Activated CD4-positive, alpha-beta memory T cell treated with anti-CD3 and anti-CD28 coated beads, Interleukin-2, amount 10 ng/mL, durations not matched to agents 7 days and 5 days (primary cell): ENCODE measurements around the gene SDK1. TPM values are rescaled to one million over a fixed set of nuclear protein-coding genes. Genes with fewer than 3 reads are reported as not detected.

ENCODE experiments used
- CTCF ChIA-PET: fragments of 350-600 bp; sonication (Branson Sonifier 250); formaldehyde crosslinking; loops from one replicate; lab custom pipeline; 2021; ENCODE audit warnings: antibody characterized with exemption, inconsistent platforms; lab: Charles Lee
- POLR2A ChIA-PET: fragments of 350-600 bp; sonication (Branson Sonifier 250); formaldehyde crosslinking; loops from one replicate; lab custom pipeline; 2021; ENCODE audit warnings: antibody characterized with exemption; lab: Charles Lee
- DNase-seq: peaks from one replicate; pipeline ENCODE4 v3.0.0-alpha.2; 2020
- H3K27ac Mint-ChIP-seq: one replicate; pipeline ENCODE4 v1.8.0; 2021; ENCODE audit warnings: mild to moderate bottlenecking, mixed read lengths
- H3K27me3 Mint-ChIP-seq: one replicate; pipeline ENCODE4 v1.8.0; 2021; ENCODE audit warnings: mixed read lengths
- H3K36me3 Mint-ChIP-seq: one replicate; pipeline ENCODE4 v1.8.0; 2021; ENCODE audit warnings: low read depth, mixed read lengths
- H3K4me1 Mint-ChIP-seq: one replicate; pipeline ENCODE4 v1.8.0; 2021; ENCODE audit warnings: mixed read lengths
- H3K4me3 Mint-ChIP-seq: one replicate; pipeline ENCODE4 v1.8.0; 2021; ENCODE audit warnings: mild to moderate bottlenecking, mixed read lengths
- H3K9me3 Mint-ChIP-seq: one replicate; pipeline ENCODE4 v1.8.0; 2021; ENCODE audit warnings: mixed read lengths
- total RNA-seq, 2 experiments: library from RNA; stranded (reverse); gene quantifications; one replicate each; pipeline ENCODE4 v1.2.3, GENCODE V29; 2021

The SDK1 gene
- total RNA-seq, 2 experiments from 2014 or later, result 0.03 to 0.05 TPM

GRCh38 chr7:3412871-3413270 lies 111.8 kb downstream of the SDK1 start:
- H3K4me3 Mint-ChIP-seq, result no peak overlapping the region
- POLR2A ChIA-PET, result no interaction called here

GRCh38 chr7:3415861-3416312 lies 114.8 kb downstream of the SDK1 start:
- peaks cover 15% of the 10 kb centered on the region for H3K27me3 Mint-ChIP-seq
- H3K4me1 Mint-ChIP-seq, result no peaks in the 10 kb centered on the region
- H3K4me3 Mint-ChIP-seq, result no peak overlapping the region
- H3K27ac Mint-ChIP-seq, result no peak overlapping the region
- no peaks in the 10 kb centered on the region for H3K9me3 Mint-ChIP-seq
- ChIA-PET POLR2A (no interaction called here), CTCF (no interaction called here)
- DNase-seq, result no peak
- no peaks in the 10 kb centered on the region for H3K36me3 Mint-ChIP-seq

More at GRCh38 chr7:3412871-3413270, 111.8 kb downstream of the SDK1 start:
- H3K36me3 Mint-ChIP-seq, result no peaks in the 10 kb centered on the region
- H3K4me1 Mint-ChIP-seq, result peaks cover 12% of the 10 kb centered on the region
- peaks cover 17% of the 10 kb centered on the region for H3K27me3 Mint-ChIP-seq
- DNase-seq, result no peak
- CTCF ChIA-PET, result no interaction called here
- H3K27ac Mint-ChIP-seq, result no peak overlapping the region
- H3K9me3 Mint-ChIP-seq, result no peaks in the 10 kb centered on the region

- H3K4me1 Mint-ChIP-seq, result no peaks in the 10 kb centered on the region
- H3K27ac Mint-ChIP-seq, result no peak overlapping the region
- no peak for DNase-seq
- no peaks in the 10 kb centered on the region for H3K36me3 Mint-ChIP-seq
- ChIA-PET POLR2A (no interaction called here), CTCF (no interaction called here)
- peaks cover 2% of the 10 kb centered on the region for H3K9me3 Mint-ChIP-seq
- H3K27me3 Mint-ChIP-seq, result peaks cover 10% of the 10 kb centered on the region
- H3K4me3 Mint-ChIP-seq, result no peak overlapping the region
Measured at GRCh38 chr7:3416453-3416852, 115.4 kb downstream of the SDK1 start.

GRCh38 chr7:3425087-3425486 lies 124.0 kb downstream of the SDK1 start:
- Mint-ChIP-seq H3K9me3 (peaks cover 6% of the 10 kb centered on the region), H3K27ac (no peak overlapping the region), H3K27me3 (no peaks in the 10 kb centered on the region), H3K36me3 (no peaks in the 10 kb centered on the region), H3K4me3 (no peak overlapping the region), H3K4me1 (no peaks in the 10 kb centered on the region)
- POLR2A ChIA-PET, result no interaction called here
- CTCF ChIA-PET, result no interaction called here
- DNase-seq, result no peak

DNA sequence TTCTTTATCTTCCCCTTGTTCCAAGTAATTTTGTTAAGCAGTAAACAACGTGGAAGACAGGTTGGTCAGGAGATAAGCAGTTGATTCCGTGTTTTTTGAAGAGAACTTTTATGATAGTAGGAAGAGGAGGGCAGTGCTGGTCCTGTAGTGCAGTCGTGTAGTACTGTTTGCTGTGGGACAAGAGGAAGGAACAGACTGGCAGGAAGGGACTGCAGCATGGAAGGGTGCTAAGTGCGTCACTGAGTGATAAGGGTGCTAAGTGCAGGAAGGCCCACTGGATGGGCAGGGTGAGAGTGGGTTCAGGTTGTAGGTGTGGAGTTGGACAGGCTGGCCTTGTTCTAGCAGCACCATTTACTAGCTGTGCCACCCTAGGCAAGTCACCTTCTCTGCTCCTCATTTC lies 125.0 kb downstream of the SDK1 start:
- H3K4me1 Mint-ChIP-seq, result no peaks in the 10 kb centered on the region
- H3K27ac Mint-ChIP-seq, result no peak overlapping the region
- H3K4me3 Mint-ChIP-seq, result no peak overlapping the region
- H3K9me3 Mint-ChIP-seq, result peaks cover 6% of the 10 kb centered on the region
- POLR2A ChIA-PET, result no interaction called here
- CTCF ChIA-PET, result no interaction called here
- H3K27me3 Mint-ChIP-seq, result no peaks in the 10 kb centered on the region
- no peak for DNase-seq
- no peaks in the 10 kb centered on the region for H3K36me3 Mint-ChIP-seq

DNA sequence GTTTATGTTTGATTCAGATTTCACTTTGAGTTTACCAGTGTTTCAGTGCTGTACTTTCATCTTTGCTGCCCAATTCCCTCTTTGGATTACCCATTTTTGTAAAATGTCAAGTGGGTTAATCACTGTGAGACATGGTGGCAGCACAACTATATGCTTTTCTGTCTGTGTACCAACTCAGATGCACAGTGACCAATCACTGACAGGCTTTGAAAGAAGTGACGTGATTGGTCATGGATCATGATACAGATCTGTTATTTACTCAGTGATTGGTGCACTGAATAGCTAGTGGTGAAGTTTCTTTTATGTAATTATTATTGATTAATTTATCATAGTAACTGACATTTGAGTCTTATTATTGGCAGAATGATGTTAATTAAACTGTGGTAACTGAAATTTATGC lies 126.9 kb downstream of the SDK1 start:
- no peaks in the 10 kb centered on the region for H3K4me1 Mint-ChIP-seq
- no peak overlapping the region for H3K4me3 Mint-ChIP-seq
- H3K27me3 Mint-ChIP-seq, result no peaks in the 10 kb centered on the region
- ChIA-PET CTCF (interaction anchor here (0.7 kb wide), 1 partner anchor 30 kb away, joined by 3 read pairs; no protein-coding TSS in a partner anchor), POLR2A (no interaction called here)
- no peaks in the 10 kb centered on the region for H3K36me3 Mint-ChIP-seq
- H3K9me3 Mint-ChIP-seq, result no peaks in the 10 kb centered on the region
- no peak overlapping the region for H3K27ac Mint-ChIP-seq
- DNase-seq, result no peak

- Mint-ChIP-seq H3K27ac (no peak overlapping the region), H3K4me1 (no peaks in the 10 kb centered on the region), H3K36me3 (no peaks in the 10 kb centered on the region), H3K4me3 (no peak overlapping the region), H3K9me3 (no peaks in the 10 kb centered on the region), H3K27me3 (peaks cover 3% of the 10 kb centered on the region)
- POLR2A ChIA-PET, result no interaction called here
- DNase-seq, result no peak
- CTCF ChIA-PET, result no interaction called here
Measured at GRCh38 chr7:3429981-3430380, 128.9 kb downstream of the SDK1 start.

DNA sequence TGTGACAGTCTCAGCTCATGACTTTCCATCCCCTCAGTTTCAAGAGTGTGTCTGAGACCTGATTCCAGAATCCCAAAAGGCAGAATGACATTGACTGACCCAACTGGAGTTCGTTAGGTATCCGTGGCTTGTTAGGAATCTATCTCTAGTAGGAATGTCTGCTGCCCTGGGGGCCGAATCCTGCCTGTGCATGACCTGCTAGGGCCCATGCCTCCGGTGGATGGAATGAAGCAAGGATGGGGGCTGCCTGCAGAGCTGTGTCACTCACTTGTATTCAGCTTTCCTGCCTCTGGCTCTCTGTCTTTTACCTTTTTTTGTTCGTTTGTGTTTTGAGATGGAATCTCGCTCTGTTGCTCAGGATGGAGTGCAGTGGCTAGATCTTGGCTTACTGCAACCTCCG lies 129.5 kb downstream of the SDK1 start:
- Mint-ChIP-seq H3K27ac (no peak overlapping the region), H3K36me3 (no peaks in the 10 kb centered on the region), H3K9me3 (no peaks in the 10 kb centered on the region), H3K4me3 (no peak overlapping the region), H3K4me1 (no peaks in the 10 kb centered on the region), H3K27me3 (peaks cover 3% of the 10 kb centered on the region)
- CTCF ChIA-PET, result no interaction called here
- POLR2A ChIA-PET, result no interaction called here
- no peak for DNase-seq

GRCh38 chr7:3431306-3431705 lies 130.3 kb downstream of the SDK1 start:
- Mint-ChIP-seq H3K9me3 (no peaks in the 10 kb centered on the region), H3K27ac (no peak overlapping the region), H3K36me3 (no peaks in the 10 kb centered on the region), H3K27me3 (peaks cover 3% of the 10 kb centered on the region), H3K4me1 (no peaks in the 10 kb centered on the region), H3K4me3 (no peak overlapping the region)
- CTCF ChIA-PET, result no interaction called here
- no peak for DNase-seq
- POLR2A ChIA-PET, result no interaction called here

- no peak for DNase-seq
- POLR2A ChIA-PET, result no interaction called here
- no peaks in the 10 kb centered on the region for H3K36me3 Mint-ChIP-seq
- CTCF ChIA-PET, result interaction anchor here (1.0 kb wide), 1 partner anchor 11 kb away, joined by 3 read pairs; no protein-coding TSS in a partner anchor
- H3K27me3 Mint-ChIP-seq, result peaks cover 3% of the 10 kb centered on the region
- H3K27ac Mint-ChIP-seq, result no peak overlapping the region
- no peaks in the 10 kb centered on the region for H3K9me3 Mint-ChIP-seq
- no peaks in the 10 kb centered on the region for H3K4me1 Mint-ChIP-seq
- H3K4me3 Mint-ChIP-seq, result no peak overlapping the region
Measured at GRCh38 chr7:3432911-3433310, 131.9 kb downstream of the SDK1 start.

DNA sequence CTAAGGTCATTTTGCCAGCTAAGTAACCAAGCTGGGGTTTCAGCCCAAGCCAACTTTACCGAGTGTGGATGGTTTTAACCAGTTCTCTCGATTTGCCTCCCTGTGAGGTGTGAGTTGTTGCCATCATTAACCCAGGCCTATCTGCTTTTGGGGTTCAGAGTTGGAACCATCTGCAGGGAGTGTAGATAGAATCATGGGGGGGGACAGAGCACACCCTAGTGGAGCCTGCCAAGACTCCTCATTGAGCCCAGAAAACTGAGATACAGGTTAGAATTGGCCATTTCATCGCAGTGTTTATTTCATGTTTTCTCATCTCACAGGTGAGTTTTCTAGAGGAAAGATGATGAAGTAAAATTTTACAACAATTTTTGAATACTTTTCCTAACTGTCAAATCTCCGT lies 133.6 kb downstream of the SDK1 start:
- CTCF ChIA-PET, result interaction anchor here (1.0 to 1.2 kb wide), 2 partner anchors 46 to 132 kb away, joined by 3 read pairs; no protein-coding TSS in a partner anchor
- Mint-ChIP-seq H3K4me3 (no peak overlapping the region), H3K27ac (no peak overlapping the region)

DNA sequence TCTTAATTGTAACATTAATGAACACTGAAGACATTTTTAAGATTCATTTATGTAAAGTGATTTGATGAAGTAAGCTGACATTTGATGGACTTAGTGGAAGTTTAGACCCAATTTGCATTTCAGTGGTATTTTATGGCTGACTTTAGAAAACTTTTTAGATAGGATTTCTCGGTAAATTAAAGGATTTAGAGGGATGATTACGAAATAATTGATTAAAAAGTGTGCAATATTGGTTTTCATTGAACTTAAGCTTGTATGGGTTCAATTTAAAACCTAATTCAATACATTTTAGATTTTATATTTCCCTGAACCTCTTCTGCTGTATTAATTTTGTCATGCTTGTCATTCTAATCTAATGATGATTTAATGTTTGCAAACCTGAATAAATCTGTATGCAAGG lies 135.1 kb downstream of the SDK1 start:
- DNase-seq, result no peak
- no peak overlapping the region for H3K27ac Mint-ChIP-seq
- H3K27me3 Mint-ChIP-seq, result peaks cover 8% of the 10 kb centered on the region
- no peak overlapping the region for H3K4me3 Mint-ChIP-seq
- no peaks in the 10 kb centered on the region for H3K9me3 Mint-ChIP-seq
- ChIA-PET CTCF (no interaction called here), POLR2A (no interaction called here)
- H3K36me3 Mint-ChIP-seq, result no peaks in the 10 kb centered on the region
- H3K4me1 Mint-ChIP-seq, result no peaks in the 10 kb centered on the region

More for the DNA sequence above, 133.6 kb downstream of the SDK1 start:
- Mint-ChIP-seq H3K36me3 (no peaks in the 10 kb centered on the region), H3K27me3 (peaks cover 5% of the 10 kb centered on the region), H3K4me1 (no peaks in the 10 kb centered on the region), H3K9me3 (no peaks in the 10 kb centered on the region)
- POLR2A ChIA-PET, result no interaction called here
- no peak for DNase-seq

- no peak for DNase-seq
- H3K4me3 Mint-ChIP-seq, result no peak overlapping the region
- no peaks in the 10 kb centered on the region for H3K9me3 Mint-ChIP-seq
- POLR2A ChIA-PET, result no interaction called here
- no peak overlapping the region for H3K27ac Mint-ChIP-seq
- H3K27me3 Mint-ChIP-seq, result peaks cover 10% of the 10 kb centered on the region
- CTCF ChIA-PET, result no interaction called here
- no peaks in the 10 kb centered on the region for H3K36me3 Mint-ChIP-seq
- H3K4me1 Mint-ChIP-seq, result no peaks in the 10 kb centered on the region
Measured at GRCh38 chr7:3436746-3437145, 135.7 kb downstream of the SDK1 start.

- Mint-ChIP-seq H3K36me3 (no peaks in the 10 kb centered on the region), H3K27ac (no peak overlapping the region), H3K27me3 (peaks cover 12% of the 10 kb centered on the region), H3K4me1 (no peaks in the 10 kb centered on the region), H3K9me3 (no peaks in the 10 kb centered on the region), H3K4me3 (no peak overlapping the region)
- CTCF ChIA-PET, result no interaction called here
- POLR2A ChIA-PET, result no interaction called here
- no peak for DNase-seq
Measured at GRCh38 chr7:3437467-3437866, 136.4 kb downstream of the SDK1 start.
